Measurements from ENCODE around the gene ERFL.

Gene ERFL

GRCh38 chr19:41936416-41936850 is 8.2 kb upstream of the ERFL start (continued):
- no peak for TF ChIP-seq TCF7L2 (IDR thresholded peaks at IDR 0.05; ENCODE audit: borderline replicate concordance, low read depth, low read length)
- no peak for TF ChIP-seq ZNF266 (tag by site-specific recombination; IDR thresholded peaks at IDR 0.05; ENCODE audit: low read depth)
- no peak for TF ChIP-seq ZNF654 (tag by site-specific recombination; IDR thresholded peaks at IDR 0.05; ENCODE audit: low read depth)
- TF ChIP-seq ZNF571 (tag by site-specific recombination; IDR thresholded peaks at IDR 0.05), result no peak
- TF ChIP-seq KLF8 (tag by site-specific recombination; IDR thresholded peaks at IDR 0.05), result no peak
- peak; percentile 21; the same call in 1 of the 2 replicates for TF ChIP-seq KLF1 (tag by site-specific recombination; IDR thresholded peaks at IDR 0.05)
- no peak for TF ChIP-seq ZNF792 (tag by site-specific recombination; IDR thresholded peaks at IDR 0.05)
- TF ChIP-seq ZNF514 (tag by site-specific recombination; IDR thresholded peaks at IDR 0.05), result no peak
- TF ChIP-seq ZBTB6 (tag by site-specific recombination; IDR thresholded peaks at IDR 0.05), result no peak
- TF ChIP-seq ZNF398 (tag by site-specific recombination; IDR thresholded peaks at IDR 0.05), result no peak
- TF ChIP-seq ZSCAN18 (tag by site-specific recombination; IDR thresholded peaks at IDR 0.05), result no peak
- TF ChIP-seq EGR2 (tag by site-specific recombination; IDR thresholded peaks at IDR 0.05; ENCODE audit: low read depth), result no peak
- TF ChIP-seq HOXD13 (CRISPR knock-in tag; IDR thresholded peaks at IDR 0.05; ENCODE audit: borderline replicate concordance), result no peak
- TF ChIP-seq ZNF23 (tag by site-specific recombination; IDR thresholded peaks at IDR 0.05; ENCODE audit: borderline replicate concordance), result no peak
- TF ChIP-seq ZNF664 (tag by site-specific recombination; IDR thresholded peaks at IDR 0.05), result no peak
- TF ChIP-seq ZNF292 (tag by site-specific recombination; IDR thresholded peaks at IDR 0.05; ENCODE audit: borderline replicate concordance, low read depth), result no peak

- Histone ChIP-seq H3K4me1 (ENCODE audit: control insufficient read depth, insufficient read depth, low read length) (peaks cover 3% of the 10 kb centered on the region), H3K36me3 (ENCODE audit: control insufficient read depth in 2 of 2, insufficient read depth in 1 of 2, low read length in 2 of 2) (no peaks in the 10 kb centered on the region)
- CTCF ChIA-PET, result interaction anchor here (0.6 to 3.5 kb wide), 10 partner anchors 10 to 226 kb away, joined by 3 to 22 read pairs (median 4); partner anchors contain the start of gene RABAC1
- TF ChIP-seq KLF1 (tag by site-specific recombination; IDR thresholded peaks at IDR 0.05) (peak; percentile 91), ZNF530 (tag by site-specific recombination; IDR thresholded peaks at IDR 0.05; ENCODE audit: low read depth) (no peak), ZNF692 (tag by site-specific recombination; IDR thresholded peaks at IDR 0.05) (no peak), PATZ1 (tag by site-specific recombination; IDR thresholded peaks at IDR 0.05) (peak; percentile 52; the same call in 1 of the 2 replicates), GLIS1 (tag by site-specific recombination; IDR thresholded peaks at IDR 0.05) (peak; percentile 73), KLF8 (tag by site-specific recombination; IDR thresholded peaks at IDR 0.05) (0 out of 2 replicates have a peak, but pooled peaks have one; percentile 11), SP7 (tag by site-specific recombination; IDR thresholded peaks at IDR 0.05) (peak; percentile 71), ELK4 (IDR thresholded peaks at IDR 0.05; ENCODE audit: borderline replicate concordance, low read depth, low read length) (no peak), SCRT2 (tag by site-specific recombination; IDR thresholded peaks at IDR 0.05) (peak; percentile 91), KLF16 (tag by site-specific recombination; IDR thresholded peaks at IDR 0.05) (0 out of 2 replicates have a peak, but pooled peaks have one; percentile 12), SCRT1 (tag by site-specific recombination; IDR thresholded peaks at IDR 0.05; ENCODE audit: borderline replicate concordance) (peak; percentile 29; the same call in 1 of the 2 replicates)
These were observed 7.6 kb upstream of the ERFL start for GRCh38 chr19:41935760-41936415.

More at GRCh38 chr19:41935760-41936415, 7.6 kb upstream of the ERFL start:
- H3K27ac ChIP-seq (ENCODE audit: extremely low read depth, low read depth, low read length), result no peak overlapping the region
- no peak overlapping the region for H3K4me3 ChIP-seq (ENCODE audit: low read depth, low read length)
- H3K9me3 ChIP-seq (ENCODE audit: control insufficient read depth, insufficient read depth, low read depth, low read length), result no peaks in the 10 kb centered on the region
- POLR2A ChIA-PET, result interaction anchor here (1.9 kb wide), 1 partner anchor 63 kb away, joined by 7 read pairs; no protein-coding TSS in a partner anchor
